Measurements from ENCODE around the gene MAPRE2.
"Not testable (repeated sequence)": the region's sequence is repeated elsewhere in the genome, so short reads cannot be mapped to it uniquely, and the experiment has no call there.

Gene MAPRE2

DNA sequence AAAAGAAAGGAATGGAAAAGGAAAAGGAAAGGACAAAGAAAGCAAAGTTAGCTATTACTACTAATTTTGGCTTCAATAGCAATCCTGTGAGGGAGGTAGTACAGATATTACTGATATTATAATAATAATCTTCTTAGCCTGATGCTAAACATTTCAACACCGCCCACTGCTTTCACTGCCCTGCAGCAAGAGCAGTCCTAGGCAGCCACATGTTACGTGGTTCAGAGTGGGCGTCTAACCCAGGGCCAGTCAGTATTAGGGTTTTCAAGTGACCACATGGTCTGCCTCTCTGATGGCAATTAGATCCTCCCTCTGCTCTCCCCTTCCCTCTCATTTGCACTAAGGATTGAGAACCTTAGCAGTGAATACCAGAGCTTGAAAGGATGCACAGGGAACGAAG, 116.0 kb downstream of the MAPRE2 start:
- no peak for DNase-seq

DNA sequence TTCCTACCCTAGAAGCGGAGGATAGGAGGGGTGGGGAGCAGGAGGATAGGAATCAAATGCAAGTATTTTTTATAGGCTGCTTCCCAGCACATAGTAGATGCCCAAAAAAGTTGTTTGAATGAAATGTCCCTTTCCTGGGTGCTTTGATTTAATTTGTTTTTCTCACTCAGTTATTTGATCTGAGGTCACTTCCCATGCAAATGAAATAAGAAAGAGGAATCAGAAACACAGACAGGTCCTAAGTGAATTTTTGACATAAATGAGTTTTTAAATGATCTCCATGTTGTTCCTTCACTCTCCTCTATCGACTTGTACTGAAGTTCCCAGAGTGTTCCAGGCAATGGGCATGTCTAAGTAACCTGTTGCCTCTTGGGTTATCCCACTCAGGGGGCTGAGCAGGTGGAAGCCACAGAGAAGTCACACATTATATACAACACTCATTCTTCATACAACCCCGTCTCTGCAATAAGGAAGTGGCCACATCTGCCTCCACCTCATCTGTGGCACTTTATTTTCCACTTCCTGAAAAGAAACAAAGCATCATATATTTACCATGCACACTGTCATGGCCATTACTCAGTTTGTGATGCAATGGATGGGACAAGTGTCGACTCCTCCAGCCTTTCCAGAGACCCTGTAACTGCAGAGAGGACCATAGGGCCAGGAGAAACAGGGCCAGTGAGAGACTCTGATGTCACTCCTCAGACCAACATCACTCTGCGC, 117.7 kb downstream of the MAPRE2 start:
- DNase-seq: peak in 1 of 5 experiments; percentile 73

DNA sequence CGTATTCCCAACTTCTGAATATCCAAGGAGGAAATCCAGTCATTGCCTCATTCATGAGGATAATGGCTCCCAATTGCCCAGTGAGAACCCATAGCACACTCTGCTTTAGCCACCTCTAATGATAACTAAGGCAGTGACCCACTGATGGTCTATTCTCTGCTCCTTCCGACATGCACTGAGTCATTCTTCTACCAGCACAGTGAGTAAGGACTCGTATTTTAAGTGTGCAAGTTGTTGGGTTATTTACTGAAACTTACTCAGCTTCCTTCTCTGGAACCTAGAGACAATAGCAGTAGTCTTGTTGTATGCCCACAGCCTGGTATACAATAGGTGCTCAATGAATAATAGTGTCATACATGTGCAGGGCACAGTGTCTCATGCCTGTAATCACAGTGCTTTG, 118.6 kb downstream of the MAPRE2 start:
- DNase-seq: peak in 1 of 5 experiments; percentile 66

DNA sequence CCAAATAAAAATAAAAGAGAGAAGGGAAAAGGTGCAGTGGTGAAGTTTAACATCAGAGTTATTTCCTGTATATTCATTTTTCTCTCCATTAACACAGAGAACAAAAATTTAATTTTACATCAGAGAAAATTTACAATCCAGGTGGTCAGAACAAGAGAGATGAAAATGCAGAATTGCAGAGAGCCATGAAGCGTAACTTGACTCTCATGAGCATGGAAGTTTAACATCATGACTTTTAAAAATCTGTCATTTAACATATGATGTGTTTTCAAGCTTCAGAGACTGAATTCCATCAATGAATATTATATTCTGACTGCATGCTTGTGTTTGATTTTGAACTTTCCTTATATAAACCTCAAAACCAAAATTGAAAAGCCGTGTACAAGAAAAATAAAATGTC, 120.3 kb downstream of the MAPRE2 start:
- no peak for DNase-seq

DNA sequence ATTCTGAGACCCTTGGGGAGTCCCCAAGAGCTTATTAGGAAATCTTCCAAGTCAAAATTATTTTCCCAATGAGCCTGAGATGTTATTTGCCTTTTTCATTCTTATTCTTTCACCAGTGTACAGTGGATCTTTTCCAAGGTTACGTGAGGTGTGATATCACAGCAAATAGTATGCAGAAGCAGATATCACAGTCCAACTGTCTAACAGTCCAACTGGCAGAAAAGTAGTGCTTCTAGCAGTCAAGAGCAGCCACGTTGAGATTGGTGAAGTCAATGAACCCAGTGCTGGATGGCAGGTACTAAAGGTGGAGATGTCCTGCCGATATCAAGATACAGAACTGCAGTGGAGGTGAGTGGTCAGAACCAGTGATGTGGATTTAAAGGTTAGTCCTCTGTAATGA, 120.7 kb downstream of the MAPRE2 start:
- DNase-seq: no peak

DNA sequence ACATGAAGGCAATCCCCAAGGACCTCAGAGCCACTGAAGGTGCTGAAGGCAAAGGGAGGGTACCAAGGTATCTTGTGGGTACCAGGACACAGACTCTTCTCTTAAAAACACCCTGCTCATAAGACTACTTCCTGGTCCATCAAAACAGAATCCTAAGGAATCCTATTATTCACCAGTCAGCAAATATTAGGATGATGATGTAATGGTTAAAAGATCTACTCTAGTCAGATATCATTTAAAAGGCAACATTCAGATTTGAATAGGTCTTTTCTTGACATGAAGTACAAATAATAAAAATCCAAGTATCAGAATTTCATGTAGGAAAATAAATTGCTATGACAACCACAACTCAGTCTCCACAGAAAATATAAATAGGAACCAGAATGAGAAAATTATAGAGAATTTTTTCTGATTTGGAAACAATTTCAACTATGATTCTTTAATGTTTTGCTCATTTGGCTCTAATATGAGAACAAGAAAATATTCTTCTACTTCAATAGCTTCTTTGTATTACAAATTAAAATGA, 121.9 kb downstream of the MAPRE2 start:
- DNase-seq: no peak

DNA sequence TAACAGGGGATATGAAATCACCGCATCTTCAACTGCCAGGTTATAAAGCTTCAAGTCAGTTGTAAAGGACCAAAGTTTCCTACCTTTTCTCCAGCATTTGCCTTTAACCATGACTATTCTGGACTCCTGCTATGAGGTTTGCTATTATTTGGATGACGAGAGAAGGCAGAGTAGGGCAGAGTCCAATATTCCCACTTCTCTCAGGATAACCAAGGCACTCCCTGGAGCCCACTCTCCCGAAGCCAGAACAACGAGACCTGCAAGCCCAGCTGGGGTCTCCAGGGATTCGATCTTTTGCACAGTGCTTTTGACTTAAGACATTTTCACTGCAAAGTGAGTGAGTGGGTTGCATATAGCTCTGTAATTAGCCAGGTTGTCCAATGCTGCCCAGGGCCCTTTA, 122.5 kb downstream of the MAPRE2 start:
- no peak for DNase-seq

DNA sequence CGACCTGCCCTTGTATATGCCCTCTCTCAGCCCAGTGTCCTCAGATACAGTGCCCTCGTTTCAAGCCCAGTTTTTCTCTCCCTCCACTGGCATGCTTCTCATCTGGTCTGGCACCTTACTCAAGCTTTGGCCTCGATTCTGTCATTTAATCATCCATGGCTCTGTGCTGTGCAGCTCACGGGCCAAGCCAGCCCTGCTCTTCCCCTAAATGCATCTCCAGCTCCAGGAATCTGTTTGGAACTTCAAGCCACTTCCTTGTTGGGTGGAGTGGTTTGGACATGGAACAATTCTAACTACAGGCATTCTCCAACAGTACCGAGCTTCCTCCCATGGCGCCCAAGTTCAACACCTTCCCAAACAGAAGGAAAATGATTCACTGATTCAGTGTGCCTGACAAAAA, 122.9 kb downstream of the MAPRE2 start:
- no peak for DNase-seq

DNA sequence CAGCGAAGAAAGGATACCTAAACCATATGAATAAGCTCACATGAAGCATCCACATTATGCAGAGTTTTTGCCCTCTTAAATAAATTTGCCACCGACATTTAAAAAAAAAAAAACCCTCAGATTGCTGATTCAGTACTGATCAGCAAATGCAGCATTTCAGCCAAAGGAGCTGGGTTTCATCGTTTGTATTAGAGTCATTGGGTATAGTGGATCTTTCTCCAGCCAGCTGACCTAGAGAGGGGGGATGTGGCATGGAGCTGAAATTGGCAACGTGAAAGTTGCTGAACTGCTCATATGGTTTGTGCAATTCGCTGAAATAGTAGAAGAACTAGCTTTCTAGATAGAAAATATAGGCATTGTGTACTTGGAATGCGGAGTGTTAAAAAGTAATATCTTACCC, 126.1 kb downstream of the MAPRE2 start:
- no peak for DNase-seq

DNA sequence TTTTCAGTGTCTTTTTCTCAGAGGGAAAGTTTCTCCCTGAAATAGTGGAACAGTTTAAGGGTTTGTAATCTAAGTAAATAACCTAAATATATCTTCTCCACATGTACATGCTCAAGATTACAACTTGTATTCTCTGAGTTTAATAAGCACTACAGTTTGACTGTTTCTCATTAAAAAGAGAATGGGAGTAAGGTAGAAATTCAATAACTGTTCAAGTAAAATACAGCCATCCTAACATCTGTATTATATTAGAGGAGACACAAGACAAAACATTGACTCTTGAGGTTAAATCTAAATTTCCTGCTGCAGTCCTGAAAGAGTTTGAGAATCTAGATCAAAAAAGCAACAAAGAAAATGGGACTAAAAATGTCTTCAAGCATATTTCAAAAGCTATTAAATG, 126.6 kb downstream of the MAPRE2 start:
- no peak for DNase-seq

DNA sequence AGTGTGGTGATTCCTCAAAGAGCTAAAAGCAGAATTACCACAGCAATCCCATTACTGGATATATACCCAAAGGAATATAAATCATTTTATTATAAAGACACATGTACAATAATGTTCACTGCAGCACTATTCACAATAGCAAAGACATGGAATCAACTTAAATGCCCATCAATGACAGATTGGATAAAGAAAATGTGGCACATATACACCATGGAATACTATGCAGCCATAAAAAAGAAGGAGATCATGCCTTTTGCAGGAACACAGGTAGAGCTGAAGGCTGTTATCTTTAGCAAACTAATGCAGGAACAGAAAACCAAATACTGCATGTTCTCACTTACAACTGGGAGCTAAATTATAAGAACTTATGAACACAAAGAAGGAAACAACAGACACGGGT, 129.1 kb downstream of the MAPRE2 start:
- not testable (repeated sequence) for DNase-seq

DNA sequence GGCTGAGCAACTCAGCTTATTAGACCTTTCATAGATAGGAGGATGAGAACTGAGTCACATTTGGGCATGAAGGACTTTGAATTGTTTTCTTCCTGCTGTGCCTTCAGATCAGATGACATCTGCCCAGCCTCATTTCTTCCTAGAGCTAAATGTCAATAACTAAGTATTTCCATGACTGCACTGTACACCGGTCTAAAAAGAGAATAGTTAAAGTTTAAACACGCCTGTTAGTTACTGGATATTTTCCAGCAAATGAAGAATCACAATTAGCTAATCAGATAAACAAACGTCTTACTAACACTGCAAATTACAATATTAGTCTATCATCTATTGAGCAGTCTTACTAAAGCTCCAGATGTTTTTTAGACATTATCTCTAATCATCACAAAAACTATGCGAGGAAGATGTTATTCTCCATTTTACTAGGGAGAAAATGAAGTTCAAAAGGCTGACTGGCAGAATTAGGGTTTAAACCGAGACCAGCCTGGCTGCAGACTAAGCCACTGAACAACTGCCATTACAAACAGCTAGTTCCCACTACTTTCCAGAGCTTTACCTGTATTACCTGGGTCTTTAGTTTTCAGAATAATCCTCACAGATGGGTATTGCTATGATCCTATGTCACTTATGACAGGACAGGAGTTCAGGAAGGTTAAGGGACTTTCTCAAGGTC, 130.2 kb downstream of the MAPRE2 start:
- DNase-seq: no peak

DNA sequence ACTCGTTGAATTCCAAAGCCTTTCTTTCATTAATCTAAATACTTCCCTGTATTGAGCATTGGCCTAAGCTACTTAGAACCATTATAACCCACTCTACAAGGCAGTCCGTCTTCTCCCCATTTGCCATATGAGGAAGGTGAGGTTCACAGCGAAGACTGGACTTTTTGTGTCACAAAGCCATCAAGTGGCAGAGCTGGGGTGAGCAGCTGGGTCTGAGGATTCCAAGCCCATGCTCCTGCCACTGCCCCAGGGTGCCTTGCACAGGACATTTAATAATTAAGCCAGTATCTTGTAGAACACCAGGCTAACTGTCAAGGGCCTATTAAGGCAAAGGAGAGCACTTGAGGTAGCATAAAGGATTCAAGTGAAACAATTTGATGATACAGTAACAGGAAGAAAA, 130.8 kb downstream of the MAPRE2 start:
- DNase-seq: no peak

DNA sequence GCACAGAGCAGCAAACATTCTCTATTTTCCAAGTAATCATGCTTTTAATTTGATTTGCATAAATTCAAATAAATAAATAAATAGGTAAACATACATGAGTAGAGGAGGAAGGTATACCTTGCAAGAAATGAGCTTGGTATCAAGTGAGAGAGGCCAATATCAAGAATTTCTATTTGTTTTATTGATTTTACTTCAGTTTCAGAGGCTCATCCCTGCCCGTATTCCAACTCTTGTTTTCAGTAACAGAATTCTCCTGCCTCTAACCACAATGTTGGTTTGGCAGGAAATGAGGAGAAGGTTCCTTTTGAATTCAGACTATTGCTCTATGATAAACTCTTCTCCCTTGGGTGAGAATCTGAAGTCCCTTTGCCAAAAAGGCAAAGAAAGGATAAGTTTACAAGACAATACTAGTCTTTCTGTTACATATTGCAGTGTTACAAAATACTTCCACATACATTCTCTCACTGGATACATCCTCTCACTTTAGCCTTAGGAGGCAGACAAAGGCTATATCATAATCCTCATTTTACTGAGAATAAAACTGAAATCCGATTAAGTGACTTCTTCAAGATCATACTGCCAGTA, 131.3 kb downstream of the MAPRE2 start:
- DNase-seq: no peak

DNA sequence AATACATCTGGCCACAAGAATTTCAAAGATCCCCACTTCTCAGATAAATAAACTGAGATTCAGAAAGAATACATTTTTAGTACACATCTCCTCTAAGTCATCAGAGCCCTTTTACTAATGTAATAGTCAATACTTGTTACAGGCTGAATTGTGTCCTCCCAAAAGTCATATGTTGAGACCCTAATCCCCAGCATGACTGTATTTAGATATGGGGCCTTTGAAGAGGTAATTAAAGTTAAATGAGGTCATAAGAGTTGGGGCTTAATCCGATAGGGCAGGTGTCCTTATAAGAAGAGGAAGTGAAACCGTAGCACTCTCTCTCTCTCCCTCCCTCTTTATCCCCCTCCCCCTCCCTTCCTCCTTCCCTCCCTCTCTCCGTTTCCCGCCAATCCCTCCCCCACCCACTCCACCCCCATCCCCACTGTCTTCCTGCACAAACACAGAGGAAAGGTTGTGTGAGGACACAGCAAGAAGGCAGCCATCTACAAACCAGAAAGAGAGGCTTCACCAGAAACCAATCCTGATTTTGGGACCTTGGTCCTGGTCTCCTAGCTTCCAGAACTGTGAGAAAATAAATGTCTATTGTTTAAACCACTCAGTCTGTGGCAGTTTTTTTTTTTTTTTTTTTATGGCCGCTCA, 133.0 kb downstream of the MAPRE2 start:
- DNase-seq: peak in 1 of 5 experiments; percentile 5

DNA sequence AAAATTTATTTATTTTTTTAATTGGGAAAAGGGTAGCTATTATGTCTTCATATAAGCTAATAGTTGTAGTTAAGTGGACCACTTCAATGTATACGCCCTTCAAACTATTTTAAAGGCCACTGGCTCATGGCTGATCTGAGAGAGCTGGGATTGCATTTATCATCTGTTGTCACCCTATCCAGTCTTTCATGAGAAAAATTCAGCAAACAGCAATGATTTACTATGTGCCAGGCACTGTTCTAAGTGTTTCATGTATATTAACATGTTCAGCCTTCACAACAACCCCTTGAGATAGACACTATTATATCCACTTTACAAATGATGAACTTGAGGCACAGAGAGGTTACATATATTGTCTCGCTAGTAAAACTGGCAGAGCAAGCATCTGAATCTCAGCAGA, 133.5 kb downstream of the MAPRE2 start:
- no peak for DNase-seq

DNA sequence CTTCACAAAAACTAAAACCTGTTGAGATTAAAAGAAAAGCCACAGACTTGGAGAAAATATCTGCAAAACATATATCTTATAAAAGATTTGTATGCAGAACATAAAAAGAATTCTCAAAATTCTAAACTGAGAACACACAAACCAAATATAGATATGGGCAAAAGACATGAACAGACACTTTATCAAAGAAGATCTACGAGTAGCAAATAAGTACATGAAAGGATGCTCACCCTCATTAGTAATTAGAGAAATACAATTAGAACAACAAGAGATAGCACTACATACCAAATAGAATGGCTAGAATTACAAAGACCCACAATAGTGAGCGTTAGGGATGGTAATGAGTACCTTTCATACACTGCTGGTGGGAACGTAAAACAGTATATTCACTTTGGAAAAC, 135.7 kb downstream of the MAPRE2 start:
- no peak for DNase-seq

DNA sequence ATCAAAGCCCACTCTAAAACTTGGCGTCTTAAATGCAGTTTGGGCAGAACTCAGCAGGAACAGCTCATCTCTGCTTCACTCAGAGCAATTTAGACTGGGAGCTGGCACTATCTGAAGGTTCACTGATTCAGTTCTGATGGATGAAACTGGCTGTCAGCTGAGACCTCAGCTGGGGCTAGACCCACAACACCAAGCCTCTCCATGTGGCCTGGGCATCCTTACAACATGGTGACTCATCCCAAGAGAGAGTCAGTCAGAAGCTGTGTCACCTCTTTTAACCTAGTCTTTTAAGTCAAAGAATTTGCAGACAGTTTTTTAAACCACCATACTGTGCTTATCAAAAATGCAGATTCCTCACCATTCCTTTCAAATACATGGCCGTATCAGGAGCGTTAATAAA, 137.0 kb downstream of the MAPRE2 start:
- peak in 1 of 5 experiments; percentile 47 for DNase-seq

DNA sequence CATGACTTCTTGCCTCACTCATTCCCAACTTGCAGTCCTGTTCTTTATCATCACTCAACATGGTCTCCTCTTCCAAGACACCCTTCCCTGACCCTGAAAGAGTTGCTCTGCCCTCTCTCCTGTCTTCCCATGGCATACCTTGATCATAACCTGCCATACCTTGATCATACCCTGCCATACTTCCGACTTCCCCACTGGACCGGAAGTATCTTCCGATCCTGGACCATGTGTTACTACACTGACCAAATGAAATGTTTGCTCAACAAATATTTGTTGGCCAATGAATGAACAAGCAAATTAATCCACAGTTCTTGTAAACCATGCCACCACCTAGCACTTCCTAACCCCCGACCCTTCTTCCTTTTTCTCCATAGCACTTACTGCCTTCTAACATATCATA, 138.7 kb downstream of the MAPRE2 start:
- no peak for DNase-seq

DNA sequence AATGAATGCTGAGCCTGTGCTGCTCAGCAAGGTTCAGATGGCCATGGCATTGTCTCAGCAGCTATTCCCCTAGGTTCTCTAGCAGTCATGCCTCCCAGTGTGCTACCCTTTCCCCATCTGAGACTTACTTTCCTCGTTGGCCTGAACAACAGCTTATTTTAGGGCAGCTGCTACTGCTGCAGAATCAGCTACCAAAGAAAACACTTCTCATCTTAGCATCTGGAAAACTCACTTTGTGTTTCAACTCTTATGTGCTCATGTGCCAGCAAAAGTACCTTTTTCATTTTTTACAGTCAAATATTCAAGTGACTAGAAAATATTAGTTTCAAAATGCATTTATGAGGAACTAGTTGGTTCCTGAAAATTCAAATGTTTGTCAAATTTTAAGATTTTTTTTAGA, 139.2 kb downstream of the MAPRE2 start:
- no peak for DNase-seq

DNA sequence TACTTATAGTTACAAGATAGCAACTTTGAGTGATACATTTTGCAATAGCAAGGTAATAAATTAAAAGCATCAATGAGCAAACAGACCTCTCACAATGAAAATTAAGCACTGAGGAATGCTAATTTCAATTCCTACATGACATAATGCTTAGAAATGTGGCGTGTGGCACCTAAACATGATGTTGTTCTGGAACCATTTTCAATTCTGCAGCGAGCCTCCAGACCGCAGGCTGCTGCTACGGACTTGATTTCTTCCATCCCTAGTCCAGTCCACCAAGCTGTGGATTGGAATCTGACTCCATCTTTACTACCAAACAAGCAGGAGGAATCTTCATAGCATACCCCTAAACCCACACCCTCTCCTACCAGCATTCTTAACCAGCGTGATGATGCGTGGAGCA, 140.9 kb downstream of the MAPRE2 start:
- no peak for DNase-seq

DNA sequence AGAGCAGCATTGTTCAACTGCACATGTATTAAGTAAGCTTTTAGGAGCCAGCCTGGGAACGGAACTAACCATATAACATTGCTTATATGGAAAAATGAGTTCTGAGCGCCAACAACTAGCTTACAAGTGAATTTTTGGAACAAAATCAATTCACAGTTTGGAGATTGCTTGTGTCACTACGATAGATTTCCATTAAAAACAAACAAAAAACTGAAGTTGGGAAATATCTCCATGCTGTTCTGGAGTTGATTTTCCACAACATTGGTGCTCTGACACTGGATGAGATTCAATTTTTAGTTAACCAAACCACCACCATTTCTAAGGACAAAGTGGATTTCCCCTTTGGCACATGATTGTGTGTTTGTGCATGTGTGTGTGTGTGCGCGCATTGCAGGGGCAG, 142.7 kb downstream of the MAPRE2 start:
- no peak for DNase-seq

DNA sequence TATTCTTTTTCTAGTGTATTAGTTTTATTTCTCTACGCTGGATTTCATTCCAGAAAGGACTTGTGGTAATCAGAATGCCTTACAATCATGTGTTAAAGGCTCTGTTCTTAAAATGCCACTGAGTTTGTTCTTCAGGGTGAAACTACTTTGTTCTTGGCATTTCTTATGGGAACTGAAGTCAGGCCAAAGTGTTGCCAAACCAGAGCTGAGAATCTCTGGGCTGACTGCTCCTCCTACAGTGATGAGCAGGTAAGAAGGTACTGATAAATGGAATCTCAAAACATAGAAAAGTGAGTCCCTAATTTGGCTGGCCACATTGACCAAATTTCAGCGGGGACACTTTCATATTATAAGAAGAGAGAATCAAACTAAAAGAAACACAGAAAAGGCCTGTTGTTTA, 144.6 kb downstream of the MAPRE2 start:
- DNase-seq: no peak

All from T-helper 2 cell (primary cell).